NCI-H2227 (cell line): ENCODE data around the gene SETD1A.
A peak's percentile ranks its signal among the peaks of the same experiment; 100 is the strongest.

Source experiments
- DNase-seq: peaks from one replicate; lab custom pipeline; 2025; ENCODE audit not compliant: unreplicated experiment; lab: John Stamatoyannopoulos, UW

SETD1A gene

GRCh38 chr16:30953111-30953510 lies 4.4 kb upstream of the SETD1A start:
- DNase-seq, result no peak

- DNase-seq, result peak; percentile 92
These were observed 3.9 kb upstream of the SETD1A start for GRCh38 chr16:30953511-30954124.

- no peak for DNase-seq
These were observed 2.6 kb upstream of the SETD1A start for GRCh38 chr16:30954993-30955392.

GRCh38 chr16:30956601-30957455 lies 726 bp upstream of the SETD1A start:
- DNase-seq, result peak; percentile 91

- peak; percentile 86 for DNase-seq
These were observed 873 bp downstream of the SETD1A start for GRCh38 chr16:30958175-30959079.

- DNase-seq, result no peak
These were observed 3.8 kb downstream of the SETD1A start for GRCh38 chr16:30961384-30961783.

- no peak for DNase-seq
These were observed 6.5 kb downstream of the SETD1A start for GRCh38 chr16:30963925-30964511.

- no peak for DNase-seq
These were observed 7.1 kb downstream of the SETD1A start for GRCh38 chr16:30964574-30965226.

GRCh38 chr16:30965436-30965835 lies 7.9 kb downstream of the SETD1A start:
- no peak for DNase-seq

GRCh38 chr16:30966033-30966619 lies 8.6 kb downstream of the SETD1A start:
- DNase-seq, result no peak

GRCh38 chr16:30967795-30968194 lies 10.2 kb downstream of the SETD1A start:
- no peak for DNase-seq

- no peak for DNase-seq
These were observed 11.8 kb downstream of the SETD1A start for GRCh38 chr16:30969246-30969842.

- no peak for DNase-seq
These were observed 13.7 kb downstream of the SETD1A start for GRCh38 chr16:30971298-30971697.

- DNase-seq, result no peak
These were observed 15.3 kb downstream of the SETD1A start for GRCh38 chr16:30972872-30973271.

GRCh38 chr16:30974348-30974747 lies 16.8 kb downstream of the SETD1A start:
- no peak for DNase-seq

- no peak for DNase-seq
These were observed 18.9 kb downstream of the SETD1A start for GRCh38 chr16:30976486-30976885.

GRCh38 chr16:30977502-30977901 lies 19.9 kb downstream of the SETD1A start:
- no peak for DNase-seq

- no peak for DNase-seq
These were observed 21.8 kb downstream of the SETD1A start for GRCh38 chr16:30979170-30980022.

GRCh38 chr16:30980023-30980371 lies 22.4 kb downstream of the SETD1A start:
- DNase-seq, result no peak
